ENCODE data around the gene NCAPH2.

Gene NCAPH2

DNA sequence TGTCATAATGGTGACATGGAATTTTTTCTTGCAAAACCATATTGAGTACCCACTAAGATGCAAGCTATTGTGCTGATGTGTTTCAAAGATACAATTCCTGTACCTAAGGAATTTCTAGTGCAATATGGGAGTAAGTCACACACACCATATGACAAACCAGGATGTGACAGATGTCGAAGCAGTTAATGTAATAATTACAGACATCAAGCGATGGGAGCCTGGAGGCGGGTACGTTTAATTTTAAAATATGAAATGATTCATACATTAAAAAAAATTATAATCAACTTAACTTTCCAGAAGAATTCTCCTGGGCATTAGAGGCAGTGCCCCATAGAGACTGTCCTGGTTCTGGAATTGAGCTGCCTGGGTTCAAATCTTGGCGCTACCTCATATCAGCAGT is 48.7 kb downstream of the NCAPH2 start:
- Histone ChIP-seq H3K4me3 (ENCODE audit: low read length in 2 of 2) (no peak overlapping the region), H3K36me3 (ENCODE audit: control insufficient read depth in 2 of 2, insufficient read depth in 2 of 2, low read length in 2 of 2) (no peaks in the 10 kb centered on the region), H3K9me3 (ENCODE audit: control insufficient read depth in 2 of 2, low read length in 2 of 2) (no peaks in the 10 kb centered on the region), H3K27me3 (ENCODE audit: control insufficient read depth in 1 of 2, insufficient read depth in 2 of 2, low read length in 2 of 2) (peaks cover 0 to 7% of the 10 kb centered on the region in 2 donors), H3K27ac (ENCODE audit: low read length) (no peak overlapping the region), H3K4me1 (ENCODE audit: control insufficient read depth, insufficient read depth, low read length) (no peaks in the 10 kb centered on the region), H3K9ac (ENCODE audit: low read length in 2 of 2) (no peak overlapping the region)

DNA sequence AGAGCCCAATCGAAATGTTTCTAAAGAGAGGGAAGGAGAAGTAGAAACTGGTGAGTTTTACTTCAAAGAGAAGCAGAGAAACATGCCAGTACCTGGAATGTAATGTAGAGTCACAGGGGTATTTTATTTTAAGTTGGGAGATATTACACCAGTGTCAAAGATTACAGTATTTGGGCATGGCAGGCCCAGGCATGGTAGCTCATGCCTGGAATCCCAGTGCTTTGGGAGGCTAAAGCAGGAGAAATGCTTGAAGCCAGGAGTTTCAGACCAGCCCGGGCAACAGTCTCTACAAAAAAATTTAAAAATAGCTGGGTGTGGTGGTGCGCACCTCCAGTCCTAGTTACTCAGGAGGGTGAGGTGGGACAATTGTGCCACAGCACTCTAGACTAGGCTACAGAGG is 52.0 kb downstream of the NCAPH2 start:
- no peak overlapping the region for H3K9ac ChIP-seq (ENCODE audit: low read length in 2 of 2)
- H3K4me3 ChIP-seq (ENCODE audit: low read length in 2 of 2): no peak overlapping the region

DNA sequence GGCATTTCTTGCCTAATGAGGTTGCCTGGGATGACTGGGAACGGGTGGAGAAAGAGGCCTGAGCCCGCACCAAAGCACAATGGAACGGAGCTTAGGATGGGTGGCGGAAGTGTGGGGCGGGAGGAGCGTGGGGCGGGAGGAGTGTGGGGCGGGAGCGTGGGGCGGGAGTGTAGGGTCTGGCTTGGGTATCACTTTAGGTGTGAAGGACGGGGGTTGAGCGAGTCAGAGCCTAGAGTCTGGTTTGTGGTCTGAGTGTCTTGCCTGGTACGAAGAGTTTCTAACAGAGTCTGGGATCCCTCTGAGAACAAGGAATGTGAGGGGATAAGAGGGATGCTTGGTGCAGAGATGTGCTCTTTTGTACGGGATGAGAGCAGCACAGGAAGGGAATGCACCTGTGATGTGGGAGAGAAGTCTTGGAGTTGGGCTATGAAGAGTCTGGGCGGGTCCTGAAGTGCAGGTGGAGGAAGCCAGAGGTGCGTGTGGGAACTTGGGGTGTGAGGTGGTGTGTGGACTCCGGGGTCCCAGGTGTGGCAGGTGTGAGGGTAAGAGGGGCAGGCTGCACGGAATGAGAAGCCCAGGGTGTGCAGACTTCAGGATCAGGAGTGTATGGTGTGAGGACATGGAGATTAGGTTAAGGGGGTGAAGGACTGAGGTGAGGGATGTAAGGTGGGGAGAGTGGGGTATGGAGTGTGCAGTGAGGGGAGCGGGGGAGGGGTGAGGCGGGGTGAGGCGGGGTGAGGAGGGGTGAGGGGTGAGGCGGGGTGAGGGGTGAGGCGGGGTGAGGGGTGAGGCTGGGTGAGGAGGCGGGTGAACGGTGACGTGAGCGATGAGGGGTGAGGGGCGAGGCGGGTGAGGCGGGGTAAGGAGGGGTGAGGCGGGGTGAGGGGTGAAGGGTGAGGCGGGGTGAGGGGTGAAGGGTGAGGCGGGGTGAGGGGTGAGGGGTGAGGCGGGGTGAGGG is 53.7 kb downstream of the NCAPH2 start:
- no peaks in the 10 kb centered on the region for H3K36me3 ChIP-seq (ENCODE audit: control insufficient read depth in 2 of 2, insufficient read depth in 2 of 2, low read length in 2 of 2)
- H3K4me3 ChIP-seq (ENCODE audit: low read length in 2 of 2): no peak overlapping the region
- H3K9me3 ChIP-seq (ENCODE audit: control insufficient read depth in 2 of 2, low read length in 2 of 2): no peaks in the 10 kb centered on the region
- H3K27me3 ChIP-seq (ENCODE audit: control insufficient read depth in 1 of 2, insufficient read depth in 2 of 2, low read length in 2 of 2): peaks cover 0 to 3% of the 10 kb centered on the region in 2 donors
- no peak overlapping the region for H3K27ac ChIP-seq (ENCODE audit: low read length)
- H3K9ac ChIP-seq (ENCODE audit: low read length in 2 of 2): no peak overlapping the region
- H3K4me1 ChIP-seq (ENCODE audit: control insufficient read depth, insufficient read depth, low read length): peaks cover 10% of the 10 kb centered on the region

More for the DNA sequence above, 52.0 kb downstream of the NCAPH2 start:
- H3K27ac ChIP-seq (ENCODE audit: low read length): no peak overlapping the region
- H3K4me1 ChIP-seq (ENCODE audit: control insufficient read depth, insufficient read depth, low read length): peaks cover 10% of the 10 kb centered on the region
- H3K27me3 ChIP-seq (ENCODE audit: control insufficient read depth in 1 of 2, insufficient read depth in 2 of 2, low read length in 2 of 2): peaks cover 0 to 3% of the 10 kb centered on the region in 2 donors
- H3K36me3 ChIP-seq (ENCODE audit: control insufficient read depth in 2 of 2, insufficient read depth in 2 of 2, low read length in 2 of 2): no peaks in the 10 kb centered on the region
- H3K9me3 ChIP-seq (ENCODE audit: control insufficient read depth in 2 of 2, low read length in 2 of 2): no peaks in the 10 kb centered on the region

DNA sequence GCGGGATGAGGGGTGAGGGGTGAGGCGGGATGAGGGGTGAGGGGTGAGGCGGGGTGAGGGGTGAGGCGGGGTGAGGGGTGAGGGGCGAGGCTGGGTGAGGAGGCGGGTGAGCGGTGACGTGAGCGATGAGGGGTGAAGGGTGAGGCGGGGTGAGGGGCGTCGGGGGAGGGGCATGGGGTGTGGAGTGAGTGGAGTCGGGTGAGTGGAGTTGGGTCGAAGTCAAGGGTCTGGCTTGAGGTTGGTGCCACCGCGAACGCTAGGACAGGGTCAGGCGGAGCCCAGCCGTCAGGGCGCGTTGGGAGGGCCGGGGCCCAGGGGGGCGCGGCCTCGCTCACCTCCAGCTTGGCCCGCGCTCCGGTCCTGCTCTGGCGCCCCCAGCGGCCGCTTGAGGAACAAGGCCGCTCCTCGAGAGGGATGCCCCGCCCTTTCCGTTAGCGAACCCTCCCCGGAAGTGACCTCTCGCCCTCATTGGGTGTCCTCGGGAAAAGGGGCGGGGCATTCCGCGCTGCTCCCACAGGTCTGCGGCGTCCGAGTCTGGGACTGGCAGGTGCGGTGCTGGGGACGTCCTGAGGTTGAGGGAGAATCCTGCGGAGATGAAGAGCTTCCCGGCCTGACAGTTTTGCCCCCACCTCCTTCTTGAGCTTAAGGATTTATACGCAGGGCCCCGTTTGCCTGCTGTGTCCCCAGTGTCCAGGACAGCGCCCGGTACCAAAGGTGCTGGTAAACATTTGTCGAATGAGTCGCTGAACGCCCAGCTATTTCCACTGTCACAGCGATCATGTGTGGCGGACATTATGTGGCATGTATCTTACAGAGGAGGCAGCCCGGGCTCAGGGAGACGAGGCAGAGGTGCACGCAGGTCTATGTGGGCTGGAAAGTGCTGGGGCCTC is 54.7 kb downstream of the NCAPH2 start, which contains the start of gene SYCE3:
Gene SYCE3, minus strand, starts transcription at position 397 of the 890 bp plus-strand sequence. CDS start 6,514 bp downstream, outside the sequence.
- Histone ChIP-seq H3K4me1 (ENCODE audit: control insufficient read depth, insufficient read depth, low read length) (peaks cover 10% of the 10 kb centered on the region), H3K27ac (ENCODE audit: low read length) (no peak within 1 kb of the TSS), H3K9ac (ENCODE audit: low read length in 2 of 2) (peak within 1 kb of the TSS; percentile 65 to 80), H3K27me3 (ENCODE audit: control insufficient read depth in 1 of 2, insufficient read depth in 2 of 2, low read length in 2 of 2) (peaks cover 0 to 1% of the 10 kb centered on the region in 2 donors), H3K36me3 (ENCODE audit: control insufficient read depth in 2 of 2, insufficient read depth in 2 of 2, low read length in 2 of 2) (no peaks in the 10 kb centered on the region), H3K4me3 (ENCODE audit: low read length in 2 of 2) (peak within 1 kb of the TSS; percentile 76 to 92), H3K9me3 (ENCODE audit: control insufficient read depth in 2 of 2, low read length in 2 of 2) (no peaks in the 10 kb centered on the region)

DNA sequence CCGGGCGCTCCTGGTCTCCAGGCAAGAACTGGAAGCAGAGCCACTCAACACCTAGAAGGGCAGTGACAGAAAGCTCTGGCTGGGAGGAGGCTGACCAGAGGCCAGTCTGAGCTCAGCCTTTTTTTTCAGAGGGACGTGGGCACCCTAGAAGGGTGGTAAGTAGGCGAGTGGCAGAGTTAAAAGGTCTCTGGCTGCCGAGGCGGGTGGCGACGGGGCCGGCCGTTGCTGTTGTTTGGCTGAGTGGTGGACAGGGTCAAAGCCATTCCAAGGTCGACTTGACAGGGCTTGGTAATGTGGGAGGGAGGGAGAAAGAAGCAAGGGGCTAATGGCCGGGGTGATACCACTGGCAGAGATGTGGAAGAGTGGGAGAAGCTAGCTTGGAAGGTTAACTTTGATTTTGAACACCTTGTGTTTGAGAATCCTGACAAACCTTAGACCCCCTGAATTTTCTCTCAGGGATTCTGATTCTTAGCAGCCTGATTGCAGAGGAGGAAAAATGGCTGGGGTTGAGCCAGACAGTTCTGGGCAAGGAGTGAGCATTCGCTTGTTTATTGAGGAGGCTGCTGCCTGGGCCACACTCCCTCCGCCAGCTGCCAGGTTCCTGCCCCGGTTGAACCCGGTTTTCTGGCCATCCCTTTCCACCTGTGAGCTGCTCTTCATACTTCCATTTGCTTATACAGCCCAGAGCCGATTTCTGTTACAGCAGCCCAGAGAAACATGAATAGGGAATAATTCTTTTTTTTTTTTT is 55.6 kb downstream of the NCAPH2 start:
- Histone ChIP-seq H3K9ac (ENCODE audit: low read length in 2 of 2) (peak overlapping the region; percentile 65 to 80), H3K9me3 (ENCODE audit: control insufficient read depth in 2 of 2, low read length in 2 of 2) (no peaks in the 10 kb centered on the region), H3K27me3 (ENCODE audit: control insufficient read depth in 1 of 2, insufficient read depth in 2 of 2, low read length in 2 of 2) (no peaks in the 10 kb centered on the region), H3K4me1 (ENCODE audit: control insufficient read depth, insufficient read depth, low read length) (peaks cover 10% of the 10 kb centered on the region), H3K27ac (ENCODE audit: low read length) (no peak overlapping the region), H3K4me3 (ENCODE audit: low read length in 2 of 2) (peak overlapping the region; percentile 76 to 92), H3K36me3 (ENCODE audit: control insufficient read depth in 2 of 2, insufficient read depth in 2 of 2, low read length in 2 of 2) (no peaks in the 10 kb centered on the region)

DNA sequence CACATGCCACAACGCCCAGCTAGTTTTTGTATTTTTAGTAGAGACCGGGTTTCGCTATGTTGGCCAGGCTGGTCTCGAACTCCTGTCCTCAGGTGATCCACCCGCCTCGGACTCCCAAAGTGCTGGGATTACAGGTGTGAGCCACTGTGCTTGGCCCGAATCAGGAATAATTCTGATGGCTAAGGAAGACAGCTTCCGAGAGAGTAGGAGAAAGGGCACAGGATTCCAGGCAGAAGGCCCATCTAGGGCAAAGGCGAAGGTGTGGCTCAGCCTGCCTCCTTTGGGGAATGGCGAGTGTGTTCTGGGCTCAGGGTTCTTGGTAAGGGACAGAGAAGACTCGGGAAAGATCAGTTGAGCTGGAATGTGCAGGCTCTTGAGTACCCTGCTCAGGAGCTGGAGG is 56.3 kb downstream of the NCAPH2 start:
- H3K4me1 ChIP-seq (ENCODE audit: control insufficient read depth, insufficient read depth, low read length): peaks cover 10% of the 10 kb centered on the region
- H3K4me3 ChIP-seq (ENCODE audit: low read length in 2 of 2): no peak overlapping the region
- no peaks in the 10 kb centered on the region for H3K27me3 ChIP-seq (ENCODE audit: control insufficient read depth in 1 of 2, insufficient read depth in 2 of 2, low read length in 2 of 2)
- no peak overlapping the region for H3K27ac ChIP-seq (ENCODE audit: low read length)
- no peaks in the 10 kb centered on the region for H3K9me3 ChIP-seq (ENCODE audit: control insufficient read depth in 2 of 2, low read length in 2 of 2)
- no peak overlapping the region for H3K9ac ChIP-seq (ENCODE audit: low read length in 2 of 2)
- H3K36me3 ChIP-seq (ENCODE audit: control insufficient read depth in 2 of 2, insufficient read depth in 2 of 2, low read length in 2 of 2): no peaks in the 10 kb centered on the region

DNA sequence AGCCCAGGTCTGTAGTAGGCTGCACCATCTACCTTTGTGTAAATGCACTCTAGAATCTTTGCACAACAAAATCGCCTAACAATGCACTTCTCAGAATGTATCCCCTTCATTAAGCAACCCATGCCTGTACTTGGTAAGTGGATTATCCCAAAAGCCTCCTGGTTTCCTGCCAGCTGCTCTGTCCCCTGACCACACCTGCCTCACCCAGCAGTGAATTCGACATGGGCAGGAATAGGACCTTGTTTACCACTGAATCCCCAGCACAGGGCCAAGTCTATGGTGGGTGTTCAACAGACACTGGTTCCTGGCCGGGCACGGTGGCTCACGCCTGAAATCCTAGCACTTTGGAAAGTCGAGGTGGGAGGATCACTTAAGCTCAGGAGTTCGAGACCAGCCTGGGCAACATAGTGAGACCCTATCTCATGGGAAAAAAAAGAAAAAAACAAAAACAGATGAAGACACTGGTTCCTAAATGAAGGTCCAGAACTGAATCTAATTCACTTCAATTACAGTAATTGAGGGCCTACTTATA is 59.8 kb downstream of the NCAPH2 start:
- no peaks in the 10 kb centered on the region for H3K9me3 ChIP-seq (ENCODE audit: control insufficient read depth in 2 of 2, low read length in 2 of 2)
- H3K27ac ChIP-seq (ENCODE audit: low read length): no peak overlapping the region
- H3K4me3 ChIP-seq (ENCODE audit: low read length in 2 of 2): no peak overlapping the region
- peaks cover 10% of the 10 kb centered on the region for H3K4me1 ChIP-seq (ENCODE audit: control insufficient read depth, insufficient read depth, low read length)
- no peak overlapping the region for H3K9ac ChIP-seq (ENCODE audit: low read length in 2 of 2)
- peaks cover 0 to 5% of the 10 kb centered on the region in 2 donors for H3K36me3 ChIP-seq (ENCODE audit: control insufficient read depth in 2 of 2, insufficient read depth in 2 of 2, low read length in 2 of 2)
- no peaks in the 10 kb centered on the region for H3K27me3 ChIP-seq (ENCODE audit: control insufficient read depth in 1 of 2, insufficient read depth in 2 of 2, low read length in 2 of 2)

DNA sequence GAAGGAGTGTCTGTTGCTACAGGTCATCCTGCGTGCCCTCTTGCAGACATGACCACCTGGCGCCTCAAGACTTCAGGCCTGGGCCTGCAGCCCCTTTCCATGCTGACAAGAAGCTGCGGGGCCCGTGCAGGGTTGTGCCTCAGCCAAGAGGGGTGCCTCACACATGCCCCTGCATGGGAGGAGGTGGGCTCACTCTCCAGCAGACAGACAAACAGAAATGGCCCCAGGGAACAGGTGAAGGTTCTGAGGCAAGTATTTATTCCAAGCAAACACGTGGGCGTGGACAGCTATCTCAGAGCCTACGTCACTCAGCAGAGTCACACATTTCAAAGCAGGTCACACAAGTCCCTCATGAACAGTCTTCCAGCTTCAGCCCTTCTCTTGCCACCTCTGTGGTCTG is 60.6 kb downstream of the NCAPH2 start:
- Histone ChIP-seq H3K27ac (ENCODE audit: low read length) (no peak overlapping the region), H3K4me1 (ENCODE audit: control insufficient read depth, insufficient read depth, low read length) (peaks cover 4% of the 10 kb centered on the region), H3K36me3 (ENCODE audit: control insufficient read depth in 2 of 2, insufficient read depth in 2 of 2, low read length in 2 of 2) (peaks cover 0 to 5% of the 10 kb centered on the region in 2 donors), H3K9me3 (ENCODE audit: control insufficient read depth in 2 of 2, low read length in 2 of 2) (no peaks in the 10 kb centered on the region), H3K4me3 (ENCODE audit: low read length in 2 of 2) (no peak overlapping the region), H3K27me3 (ENCODE audit: control insufficient read depth in 1 of 2, insufficient read depth in 2 of 2, low read length in 2 of 2) (no peaks in the 10 kb centered on the region), H3K9ac (ENCODE audit: low read length in 2 of 2) (no peak overlapping the region)

DNA sequence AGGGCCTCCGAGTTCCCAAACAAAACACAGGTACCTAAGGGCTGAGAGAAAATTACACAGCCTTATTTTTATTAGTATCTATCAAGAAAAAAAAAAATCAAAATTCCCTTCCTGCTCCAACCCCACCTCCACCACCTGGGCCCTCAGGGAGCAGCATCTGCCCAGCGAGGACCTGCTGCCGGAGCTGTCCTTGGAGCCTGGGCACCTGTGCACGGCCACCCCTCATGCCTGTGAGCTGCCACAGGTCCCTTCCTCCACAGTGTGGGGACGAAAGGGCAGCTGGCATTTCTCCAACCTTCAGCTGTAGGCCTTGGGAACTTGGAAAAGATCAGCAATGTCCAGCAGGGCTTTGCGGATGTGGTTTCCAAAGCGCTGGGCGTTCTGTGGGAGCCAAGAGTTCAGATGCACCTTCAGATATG is 61.0 kb downstream of the NCAPH2 start:
- Histone ChIP-seq H3K4me3 (ENCODE audit: low read length in 2 of 2) (no peak overlapping the region), H3K9me3 (ENCODE audit: control insufficient read depth in 2 of 2, low read length in 2 of 2) (no peaks in the 10 kb centered on the region), H3K36me3 (ENCODE audit: control insufficient read depth in 2 of 2, insufficient read depth in 2 of 2, low read length in 2 of 2) (peaks cover 0 to 5% of the 10 kb centered on the region in 2 donors), H3K9ac (ENCODE audit: low read length in 2 of 2) (no peak overlapping the region), H3K27ac (ENCODE audit: low read length) (no peak overlapping the region), H3K27me3 (ENCODE audit: control insufficient read depth in 1 of 2, insufficient read depth in 2 of 2, low read length in 2 of 2) (no peaks in the 10 kb centered on the region), H3K4me1 (ENCODE audit: control insufficient read depth, insufficient read depth, low read length) (no peaks in the 10 kb centered on the region)
